HepG2 (cell line): ENCODE measurements around the gene EPB41L5. TPM values are rescaled to one million over a fixed set of nuclear protein-coding genes. Genes with fewer than 3 reads are reported as not detected.
A peak's percentile ranks its signal among the peaks of the same experiment; 100 is the strongest.
"Not testable (repeated sequence)": the region's sequence is repeated elsewhere in the genome, so short reads cannot be mapped to it uniquely, and the experiment has no call there.

Experiments used
- ATAC-seq: fragments of 200-7000 bp; cut with Tn5 transposase; 3 replicates; pipeline ENCODE4 v1.9.1; 2020; ENCODE audit warnings: mild to moderate bottlenecking, moderate library complexity
- BruUV-seq: library from RNA; stranded (reverse); fragments of 400-500 nt; replicated peaks from 2 replicates; lab custom pipeline; 2021; lab: Mats Ljungman, UMichigan
- CTCF ChIA-PET: fragments of 300-600 bp; formaldehyde crosslinking; extraction: SDS; loops from one replicate; lab custom pipeline; 2021; ENCODE audit warnings: low total read pairs, inconsistent platforms, low intra/inter-chr PET ratio; lab: Yijun Ruan, JAX
- POLR2A ChIA-PET: fragments of 350-600 bp; sonication (Branson Sonifier 250); formaldehyde crosslinking; loops from one replicate; lab custom pipeline; 2020; ENCODE audit warnings: antibody characterized with exemption, inconsistent platforms; lab: Yijun Ruan, JAX
- DNase-seq: peaks from one replicate; pipeline ENCODE4 v3.0.0-alpha.2; 2015; ENCODE audit warnings: low spot score
- FAIRE-seq: peaks from 3 replicates; lab custom pipeline; 2011; peaks lifted over from hg19 to GRCh38; lab: Jason Lieb, UNC
- H2AFZ ChIP-seq: one replicate; pipeline ENCODE4 v1.6.1; 2011; ENCODE audit warnings: low read length, inconsistent platforms
- H3K27ac ChIP-seq: fragments of 300-600 bp; 3 replicates; pipeline ENCODE4 v1.8.0; 2011; ENCODE audit warnings: mixed run types, mild to moderate bottlenecking, mixed read lengths, low read length, inconsistent platforms; ENCODE audit not compliant: insufficient read depth; ENCODE audit errors: extremely low read length
- H3K27me3 ChIP-seq, 2 experiments: fragments of 200-600 bp in 1 of 2; 2 replicates in 1 of 2; 3 replicates in 1 of 2; pipeline versions ENCODE4 v1.6.0 to v1.8.0; 2011; ENCODE audit warnings: low read length in 2 of 2, mild to moderate bottlenecking in 2 of 2, moderate library complexity in 2 of 2, inconsistent platforms in 1 of 2; ENCODE audit not compliant: insufficient read depth in 2 of 2, control insufficient read depth in 1 of 2
- H3K36me3 ChIP-seq, 2 experiments: fragments of 200-600 bp in 1 of 2; replicated peaks in 1 of 2; 2 replicates in 1 of 2; 3 replicates in 1 of 2; pipeline versions ENCODE4 v1.5.1 to v1.8.0; 2011; ENCODE audit warnings: low read length in 2 of 2, inconsistent platforms in 1 of 2; ENCODE audit not compliant: insufficient read depth in 2 of 2, control insufficient read depth in 1 of 2
- H3K4me1 ChIP-seq: 2 replicates; pipeline ENCODE4 v1.5.1; 2012; ENCODE audit warnings: low read length, inconsistent platforms; ENCODE audit not compliant: insufficient read depth
- H3K4me2 ChIP-seq: 2 replicates; pipeline ENCODE4 v1.6.0; 2011; ENCODE audit warnings: low read depth, low read length, inconsistent platforms
- H3K4me3 ChIP-seq, 3 experiments: fragments of 200-600 bp in 1 of 3; sonication (generic), shearing (Covaris generic) in 1 of 3; replicated peaks in 1 of 3; 2 replicates each; pipeline ENCODE4 v1.5.1; 2011 to 2016; ENCODE audit warnings: low read length in 3 of 3, inconsistent platforms in 2 of 3, low read depth in 2 of 3, mild to moderate bottlenecking in 2 of 3, control low read depth in 1 of 3, mixed read lengths in 1 of 3; ENCODE audit not compliant: insufficient read depth in 1 of 3
- H3K79me2 ChIP-seq: one replicate; pipeline ENCODE4 v1.6.1; 2011; ENCODE audit warnings: low read length, inconsistent platforms; ENCODE audit not compliant: insufficient read depth
- H3K9ac ChIP-seq: 2 replicates; pipeline ENCODE4 v1.6.0; 2011; ENCODE audit warnings: mild to moderate bottlenecking, low read depth, low read length, inconsistent platforms; ENCODE audit not compliant: insufficient read depth
- H3K9me3 ChIP-seq: 2 replicates; pipeline ENCODE4 v1.5.1; 2012; ENCODE audit warnings: mild to moderate bottlenecking, low read length
- H4K20me1 ChIP-seq: 2 replicates; pipeline ENCODE4 v1.6.0; 2011; ENCODE audit warnings: inconsistent platforms, mild to moderate bottlenecking, low read length, moderate library complexity; ENCODE audit not compliant: insufficient read depth
- CEBPG ChIP-seq: IDR thresholded peaks from 2 replicates; pipeline ENCODE4 v1.6.1; 2016
- HNRNPL ChIP-seq: fragments of 200-400 bp; formaldehyde crosslinking; IDR thresholded peaks from 2 replicates; pipeline ENCODE4 v1.6.1; 2017; ENCODE audit warnings: mild to moderate bottlenecking, low read depth, low read length
- KAT7 ChIP-seq: IDR thresholded peaks from 2 replicates; pipeline ENCODE4 v1.6.1; 2018; ENCODE audit warnings: borderline replicate concordance, missing compliant biosample characterization
- MAFK ChIP-seq, 2 experiments: IDR thresholded peaks in 1 of 2; conservative IDR thresholded peaks in 1 of 2; 2 replicates each; pipeline ENCODE4 v1.6.1; 2011; ENCODE audit warnings: improper control_type of control experiment in 2 of 2, low read length in 2 of 2
- NR2F2 ChIP-seq: IDR thresholded peaks from 2 replicates; pipeline ENCODE4 v1.6.1; 2012; ENCODE audit warnings: low read depth, inconsistent platforms, borderline replicate concordance
- ZNF143 ChIP-seq: sonication (generic); formaldehyde crosslinking; IDR thresholded peaks from 2 replicates; pipeline ENCODE4 v1.4.0; 2020; ENCODE audit warnings: missing genetic modification reagents
- ZNF160 ChIP-seq: sonication (generic); formaldehyde crosslinking; IDR thresholded peaks from 2 replicates; pipeline ENCODE4 v1.8.0; 2022; ENCODE audit warnings: mild to moderate bottlenecking, inconsistent platforms, missing genetic modification reagents
- ZNF83 ChIP-seq: sonication (generic); formaldehyde crosslinking; IDR thresholded peaks from 2 replicates; pipeline ENCODE4 v1.4.0; 2020; ENCODE audit warnings: missing genetic modification reagents, mild to moderate bottlenecking, borderline replicate concordance
- WGBS: methylation state at CpG from one replicate; pipeline ENCODE4 v1.1.6; 2017; ENCODE audit warnings: low lambda C conversion rate; 5-methylcytosine and 5-hydroxymethylcytosine counted together
- in situ Hi-C: cut with HindIII; loops from 2 replicates; pipeline ENCODE4 v1.10.0; 2017; ENCODE audit warnings: low pct_unique_long_range_greater_than_20kb; ENCODE audit not compliant: extremely low pct_ligation_motif_present
- intact Hi-C: fragments of 100-400 bp; cut with micrococcal nuclease; formaldehyde crosslinking; loops from one replicate; pipeline ENCODE4 v1.10.0; 2022; ENCODE audit not compliant: unreplicated experiment
- polyA plus RNA-seq, 8 experiments: library from polyadenylated mRNA; depleted of rRNA in 3 of 8; stranded (reverse) in 7 of 8; unstranded in 1 of 8; fragments of >200 nt; fragmentation: Illumina TruSeq in 4 of 8; extraction: Trizol in 4 of 8; gene quantifications; 2 replicates each; pipeline versions ENCODE4 v1.2.1 to v1.2.3, GENCODE V29; 2011 to 2016; ENCODE audit warnings: low read depth in 4 of 8, missing spikeins in 1 of 8, mixed read lengths in 1 of 8; ENCODE audit not compliant: insufficient read depth in 1 of 8
- total RNA-seq, 5 experiments: library from RNA; depleted of rRNA; stranded (reverse); fragments of >200 nt; fragmentation: Illumina TruSeq; extraction: Trizol; gene quantifications; 2 replicates each; pipeline ENCODE4 v1.2.3, GENCODE V29; 2016; ENCODE audit warnings: low read depth in 1 of 5
- TF ChIP-seq, protein P1 (sequence below): IDR thresholded peaks from 2 replicates; pipeline ENCODE4 v1.6.1; 2016; ENCODE audit warnings: missing biosample characterization, missing genetic modification reagents, low read depth

EPB41L5 gene
- total and polyA plus RNA-seq, 2 of the 13 experiments (the other 11 are each of a cell fraction or from before 2014, with no cell fraction given) = 40.5 to 47.5 TPM

DNA sequence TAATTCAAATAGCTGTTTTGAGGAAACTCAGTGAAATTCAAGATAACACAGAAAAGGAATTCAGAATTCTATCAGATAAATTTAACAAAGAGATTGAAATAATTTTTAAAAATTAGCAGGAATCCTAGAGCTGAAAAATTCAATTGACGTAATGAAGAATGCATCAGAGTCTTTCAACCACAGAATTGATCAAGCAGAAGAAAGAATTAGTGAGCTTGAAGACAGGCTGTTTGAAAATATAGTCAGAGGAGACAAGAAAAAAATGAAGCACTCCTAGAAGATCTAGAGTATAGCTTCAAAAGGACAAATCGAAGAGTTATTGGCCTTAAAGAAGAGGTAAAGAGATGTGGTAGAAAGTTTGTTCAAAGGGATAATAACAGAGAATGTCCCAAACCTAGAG is 122.1 kb downstream of the EPB41L5 start:
- H3K4me3 ChIP-seq, DNase-seq, CTCF ChIA-PET, H2AFZ ChIP-seq, H3K79me2 ChIP-seq, in situ Hi-C loops, H3K9ac ChIP-seq, H3K9me3 ChIP-seq, ATAC-seq, FAIRE-seq, H3K27me3 ChIP-seq, H3K4me2 ChIP-seq, BruUV-seq, intact Hi-C loops, H3K27ac ChIP-seq, H4K20me1 ChIP-seq, POLR2A ChIA-PET: not testable (repeated sequence)
- WGBS = 96% methylated on average over 2 of the region's 2 CpGs
- Histone ChIP-seq H3K36me3 (peaks cover 2 to 29% of the 10 kb centered on the region in 2 experiments; a peak in 3 of 5 replicates), H3K4me1 (peaks cover 26% of the 10 kb centered on the region)
- peak; percentile 96 for TF ChIP-seq ZNF160 (CRISPR knock-in tag)

DNA sequence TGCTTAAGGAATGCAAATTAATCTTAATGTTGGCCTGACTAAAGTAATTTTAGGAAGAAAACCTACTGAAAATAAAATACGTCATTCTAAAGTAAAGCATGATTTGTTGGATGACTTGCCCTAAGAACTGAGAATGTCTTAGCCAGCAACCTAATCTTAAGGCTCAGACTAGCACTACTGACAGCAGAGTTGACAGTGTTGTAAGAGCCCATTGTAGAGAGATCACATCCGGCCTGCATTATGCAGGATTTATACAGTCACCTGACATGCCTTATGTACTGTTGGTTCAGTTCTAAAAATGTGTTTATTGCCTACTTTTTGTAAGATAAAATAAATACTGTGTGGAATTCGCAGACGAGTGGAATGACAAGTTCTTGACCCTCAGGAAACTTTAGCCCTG is 128.0 kb downstream of the EPB41L5 start:
- CTCF ChIA-PET = no interaction called here
- no peak overlapping the region for H3K4me3 ChIP-seq
- in situ Hi-C loops = no loop called here
- H2AFZ ChIP-seq = no peak overlapping the region
- no peaks in the 10 kb centered on the region for H3K79me2 ChIP-seq
- H3K9ac ChIP-seq = no peak overlapping the region
- intact Hi-C loops = no loop called here
- H3K27ac ChIP-seq = no peak overlapping the region
- no peaks in the 10 kb centered on the region for H3K9me3 ChIP-seq
- H4K20me1 ChIP-seq = no peaks in the 10 kb centered on the region
- TF ChIP-seq ZNF83 (CRISPR knock-in tag) (no peak), KAT7 (CRISPR knock-in tag) (no peak), NR2F2 (no peak), CEBPG (CRISPR knock-in tag) (no peak), HNRNPL (no peak), MAFK (conservative IDR thresholded peaks at IDR 0.05 in 1 of 2, IDR thresholded peaks at IDR 0.05 in 1 of 2; ENCODE audit: low read length in 2 of 2) (no peak), ZNF143 (CRISPR knock-in tag) (no peak)
- TF ChIP-seq, protein P1, sequence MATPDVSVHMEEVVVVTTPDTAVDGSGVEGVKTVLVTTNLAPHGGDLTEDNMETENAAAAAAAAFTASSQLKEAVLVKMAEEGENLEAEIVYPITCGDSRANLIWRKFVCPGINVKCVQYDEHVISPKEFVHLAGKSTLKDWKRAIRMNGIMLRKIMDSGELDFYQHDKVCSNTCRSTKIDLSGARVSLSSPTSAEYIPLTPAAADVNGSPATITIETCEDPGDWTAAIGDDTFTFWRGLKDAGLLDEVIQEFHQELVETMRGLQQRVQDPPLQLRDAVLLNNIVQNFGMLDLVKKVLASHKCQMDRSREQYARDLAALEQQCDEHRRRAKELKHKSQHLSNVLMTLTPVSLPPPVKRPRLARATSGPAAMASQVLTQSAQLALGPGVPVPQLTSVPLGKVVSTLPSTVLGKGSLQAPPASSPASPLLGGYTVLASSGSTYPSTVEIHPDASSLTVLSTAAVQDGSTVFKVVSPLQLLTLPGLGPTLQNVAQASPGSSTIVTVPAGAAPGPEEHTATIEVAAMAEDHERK = no peak
- H3K36me3 ChIP-seq = peaks cover 3 to 13% of the 10 kb centered on the region in 2 experiments; a peak in 4 of 5 replicates
- H3K4me2 ChIP-seq = no peak overlapping the region
- H3K27me3 ChIP-seq = no peaks in the 10 kb centered on the region
- WGBS = 94% methylated on average over 4 of the region's 4 CpGs
- DNase-seq = no peak
- FAIRE-seq = no peak
- BruUV-seq = no TSS peak
- no peak for ATAC-seq
- POLR2A ChIA-PET = no interaction called here
- H3K4me1 ChIP-seq = no peaks in the 10 kb centered on the region
